HT1080 (cell line): ENCODE results near the gene ERF. TPM values are rescaled to one million over a fixed set of nuclear protein-coding genes. Genes with fewer than 3 reads are reported as not detected.

Experiments
- total RNA-seq: library from RNA; depleted of rRNA; stranded (reverse); fragments of >200 nt; shearing (Covaris generic); gene quantifications from 2 replicates; pipeline ENCODE4 v1.2.3, GENCODE V29; 2014; rRNA removed

The ERF gene
- total RNA-seq, 1 experiment from 2014 or later = 102 TPM

Other genes starting within 250 kb of the ERF start
- gene GRIK5, start 184.9 kb downstream of the ERF start, total RNA-seq = not detected in 2 replicates
- 26.9 and 37.8 TPM in 2 replicates for gene ZNF574, start 179.0 kb downstream of the ERF start, total RNA-seq
- 2.6 and 5.4 TPM in 2 replicates for gene POU2F2, start 122.7 kb downstream of the ERF start, total RNA-seq
- 38.2 and 43.6 TPM in 2 replicates for gene DEDD2, start 37.5 kb downstream of the ERF start, total RNA-seq
- gene ZNF526, start 34.8 kb downstream of the ERF start, total RNA-seq = 8.7 and 9.2 TPM in 2 replicates
- gene GSK3A, start 12.5 kb downstream of the ERF start, total RNA-seq = 25.6 and 32.8 TPM in 2 replicates
- gene CIC, start 14.1 kb upstream of the ERF start, total RNA-seq = 12.0 and 22.6 TPM in 2 replicates
- 1.2 and 2.8 TPM in 2 replicates for gene PRR19, start 47.0 kb upstream of the ERF start, total RNA-seq
- gene PAFAH1B3, start 47.5 kb upstream of the ERF start, total RNA-seq = 98.5 and 110 TPM in 2 replicates
- gene TMEM145, start 58.2 kb upstream of the ERF start, total RNA-seq = 0.37 and 1.1 TPM in 2 replicates
- gene MEGF8, start 70.5 kb upstream of the ERF start, total RNA-seq = 13.2 TPM in 2 replicates
- not detected in 2 replicates for gene CNFN, start 135.2 kb upstream of the ERF start, total RNA-seq
- not detected in 2 replicates for gene LIPE, start 172.3 kb upstream of the ERF start, total RNA-seq
- not detected in 2 replicates for gene CXCL17, start 187.8 kb upstream of the ERF start, total RNA-seq